ENCODE measurements around the gene PAX9.
"Not testable (repeated sequence)": the region's sequence is repeated elsewhere in the genome, so short reads cannot be mapped to it uniquely, and the experiment has no call there.

Gene PAX9

DNA sequence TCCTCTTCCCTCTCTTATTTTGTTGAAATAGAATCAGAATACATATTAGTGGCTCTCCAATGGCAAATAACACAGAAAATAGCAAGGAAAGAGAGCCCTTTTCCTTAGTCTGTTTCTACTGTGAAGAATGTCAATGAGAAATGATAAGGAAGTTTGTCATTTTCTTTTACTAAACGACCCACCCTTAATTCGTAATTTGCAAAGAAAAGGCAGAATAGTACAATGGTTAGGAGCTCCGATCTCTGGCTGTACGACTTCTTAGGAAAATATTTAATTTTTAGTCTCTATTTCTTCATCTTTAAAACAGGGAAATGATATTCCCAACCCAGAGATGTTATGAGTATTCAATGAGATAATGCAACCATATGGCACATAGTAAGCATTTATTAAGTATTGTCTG is 6.0 kb downstream of the PAX9 start:
- no peak overlapping the region for H3K4me2 ChIP-seq
- TF ChIP-seq Cebpa-rat (IDR thresholded peaks at IDR 0.05), result no peak
- H3K27me3 ChIP-seq, result peaks cover under 1% of the 10 kb centered on the region
- 0 out of 2 replicates have a peak, but pooled peaks cover 6% of the 10 kb centered on the region for H3K4me1 ChIP-seq
- no peak overlapping the region for H3K27ac ChIP-seq
- no peaks in the 10 kb centered on the region for H4K20me1 ChIP-seq
- peaks cover 26% of the 10 kb centered on the region for H3K9me3 ChIP-seq
- H3K36me3 ChIP-seq, result peaks cover 9% of the 10 kb centered on the region; the same call in 1 of the 2 replicates
- no peak overlapping the region for H3K9ac ChIP-seq
- H3K4me3 ChIP-seq, result no peak overlapping the region

DNA sequence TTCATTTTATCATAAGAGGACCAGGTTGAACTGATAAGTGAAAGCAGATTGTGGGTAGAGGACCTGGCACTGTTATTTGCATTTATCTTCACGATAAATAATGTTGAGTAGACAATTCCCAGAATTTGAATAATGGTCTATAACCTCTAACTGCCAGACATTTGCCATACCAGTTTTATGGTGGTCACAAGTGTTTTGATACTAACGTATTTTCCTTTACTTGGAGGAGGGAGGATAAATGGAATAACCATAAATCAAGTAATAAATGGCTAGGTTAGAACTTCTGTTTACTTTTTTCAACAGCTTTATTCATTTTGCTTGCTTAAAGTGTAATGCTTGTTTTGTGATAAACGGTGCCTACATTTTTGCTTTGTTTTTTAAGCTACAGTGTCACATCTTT is 9.5 kb downstream of the PAX9 start:
- H3K4me1 ChIP-seq, result no peaks in the 10 kb centered on the region
- H3K4me2 ChIP-seq, result no peak overlapping the region
- no peak overlapping the region for H3K4me3 ChIP-seq
- no peak for TF ChIP-seq Cebpa-rat (IDR thresholded peaks at IDR 0.05)
- no peak overlapping the region for H3K27ac ChIP-seq
- H3K36me3 ChIP-seq, result peaks cover 7% of the 10 kb centered on the region; the same call in 1 of the 2 replicates
- H3K27me3 ChIP-seq, result no peaks in the 10 kb centered on the region
- no peaks in the 10 kb centered on the region for H4K20me1 ChIP-seq
- H3K9me3 ChIP-seq, result peaks cover 9% of the 10 kb centered on the region
- H3K9ac ChIP-seq, result no peak overlapping the region

DNA sequence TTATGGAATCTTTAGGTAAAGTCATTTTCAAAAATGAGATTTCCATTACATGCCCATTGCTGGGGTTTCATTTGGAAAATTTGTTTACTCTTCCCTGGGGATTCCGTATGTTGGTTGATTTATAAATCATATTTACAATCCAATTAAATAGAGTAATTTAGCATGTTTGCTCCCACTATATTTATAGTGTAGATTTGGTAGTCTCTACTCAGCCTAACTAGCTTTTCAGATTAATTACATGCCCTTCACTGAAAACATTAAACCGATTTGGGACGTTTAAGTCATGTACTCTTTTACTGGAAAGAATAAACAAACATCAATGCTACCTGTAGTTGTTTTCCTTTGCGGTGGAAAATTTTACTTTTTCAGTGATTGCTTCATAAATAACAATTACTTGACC is 10.4 kb downstream of the PAX9 start:
- no peak for TF ChIP-seq Cebpa-rat (IDR thresholded peaks at IDR 0.05)
- Histone ChIP-seq H3K4me3 (no peak overlapping the region), H3K9ac (no peak overlapping the region), H4K20me1 (no peaks in the 10 kb centered on the region), H3K27me3 (no peaks in the 10 kb centered on the region), H3K4me2 (no peak overlapping the region), H3K4me1 (no peaks in the 10 kb centered on the region), H3K36me3 (no peaks in the 10 kb centered on the region), H3K9me3 (no peaks in the 10 kb centered on the region), H3K27ac (no peak overlapping the region)

DNA sequence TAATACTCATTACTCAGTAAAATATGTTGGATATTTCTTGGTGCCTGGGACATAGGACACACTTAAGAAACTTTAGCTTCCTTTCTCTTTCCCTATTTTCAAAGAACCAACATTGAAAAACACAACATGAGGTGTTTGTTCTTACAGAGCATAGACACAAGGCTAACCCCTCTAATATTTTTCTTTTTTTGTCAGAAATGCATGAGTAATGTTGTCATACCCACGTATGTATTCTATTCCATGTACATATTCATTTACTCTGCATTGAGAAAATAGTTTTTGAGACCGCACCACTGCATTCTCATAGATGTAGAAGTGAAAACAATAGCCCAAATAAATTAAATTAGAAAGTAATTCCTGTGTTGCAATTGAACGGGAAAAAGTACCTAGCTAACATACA is 13.0 kb downstream of the PAX9 start:
- Histone ChIP-seq H3K4me3 (no peak overlapping the region), H3K27ac (no peak overlapping the region), H3K4me2 (no peak overlapping the region), H3K9me3 (no peaks in the 10 kb centered on the region), H3K27me3 (no peaks in the 10 kb centered on the region), H3K9ac (no peak overlapping the region), H3K36me3 (no peaks in the 10 kb centered on the region), H3K4me1 (peaks cover 6% of the 10 kb centered on the region; the same call in 1 of the 2 replicates), H4K20me1 (no peaks in the 10 kb centered on the region)
- TF ChIP-seq Cebpa-rat (IDR thresholded peaks at IDR 0.05), result no peak

DNA sequence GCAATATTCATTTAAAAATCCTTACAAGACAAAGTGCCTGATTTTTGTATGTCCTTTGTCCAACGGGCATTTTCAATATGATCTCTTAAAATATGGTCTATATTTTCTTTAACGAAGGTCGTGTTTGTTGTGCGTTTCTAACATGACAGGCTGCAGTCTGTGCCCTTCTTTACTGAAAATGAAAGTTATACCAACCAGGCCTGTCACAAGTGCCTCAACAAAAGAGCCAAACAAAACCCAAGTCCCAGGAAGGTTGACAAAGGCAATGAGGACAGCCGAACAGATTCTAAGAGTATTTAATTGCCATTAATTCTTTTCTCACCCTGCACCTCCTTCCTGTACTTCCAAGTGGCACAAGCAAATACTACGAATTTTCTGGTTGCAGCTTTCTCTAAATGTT is 13.9 kb downstream of the PAX9 start:
- H3K4me3 ChIP-seq, result no peak overlapping the region
- no peak overlapping the region for H3K27ac ChIP-seq
- H3K4me1 ChIP-seq, result peaks cover 6% of the 10 kb centered on the region; the same call in 1 of the 2 replicates
- H3K9me3 ChIP-seq, result no peaks in the 10 kb centered on the region
- no peaks in the 10 kb centered on the region for H4K20me1 ChIP-seq
- H3K27me3 ChIP-seq, result no peaks in the 10 kb centered on the region
- H3K4me2 ChIP-seq, result no peak overlapping the region
- H3K9ac ChIP-seq, result no peak overlapping the region
- no peaks in the 10 kb centered on the region for H3K36me3 ChIP-seq
- TF ChIP-seq Cebpa-rat (IDR thresholded peaks at IDR 0.05), result no peak

DNA sequence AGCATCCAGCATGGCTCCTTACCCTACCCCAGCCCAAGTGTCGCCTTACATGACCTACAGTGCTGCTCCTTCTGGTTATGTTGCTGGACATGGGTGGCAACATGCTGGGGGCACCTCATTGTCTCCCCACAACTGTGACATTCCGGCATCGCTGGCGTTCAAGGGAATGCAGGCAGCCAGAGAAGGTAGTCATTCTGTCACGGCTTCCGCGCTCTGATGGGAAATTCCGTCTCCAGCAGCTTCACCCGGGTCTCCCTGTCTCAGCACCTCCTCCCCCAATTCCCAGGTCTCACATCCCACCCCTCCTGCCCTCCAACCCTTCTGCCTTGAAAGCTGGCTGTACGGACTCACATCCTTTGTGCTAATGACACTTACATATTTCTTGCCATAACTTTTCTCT is 14.6 kb downstream of the PAX9 start:
- H3K9me3 ChIP-seq, result no peaks in the 10 kb centered on the region
- no peak overlapping the region for H3K4me3 ChIP-seq
- H3K27ac ChIP-seq, result no peak overlapping the region
- no peaks in the 10 kb centered on the region for H3K36me3 ChIP-seq
- no peaks in the 10 kb centered on the region for H3K27me3 ChIP-seq
- peaks cover 6% of the 10 kb centered on the region; the same call in 1 of the 2 replicates for H3K4me1 ChIP-seq
- no peak for TF ChIP-seq Cebpa-rat (IDR thresholded peaks at IDR 0.05)
- H4K20me1 ChIP-seq, result no peaks in the 10 kb centered on the region
- H3K4me2 ChIP-seq, result no peak overlapping the region
- no peak overlapping the region for H3K9ac ChIP-seq

DNA sequence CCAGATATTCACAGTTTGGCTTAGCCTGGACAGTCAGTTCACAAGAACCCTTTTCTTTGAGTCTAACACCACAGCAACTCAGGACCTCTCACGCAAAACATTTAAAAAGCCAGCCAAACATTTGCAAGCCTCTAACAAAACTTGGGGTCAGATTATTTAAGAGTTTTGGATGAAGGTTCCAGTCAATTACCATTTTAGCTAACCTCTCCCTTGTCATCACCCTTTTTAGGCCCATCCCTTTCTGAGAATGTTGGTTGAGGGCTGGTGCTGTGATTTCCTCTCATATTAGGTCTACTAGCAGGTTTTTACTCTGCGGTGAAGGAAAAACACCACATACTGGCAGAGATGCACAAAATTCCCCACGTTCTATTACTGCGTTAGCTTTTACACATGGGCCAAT is 20.7 kb downstream of the PAX9 start:
- Histone ChIP-seq H3K4me1 (peaks cover 6% of the 10 kb centered on the region; the same call in 1 of the 2 replicates), H4K20me1 (no peaks in the 10 kb centered on the region), H3K4me2 (no peak overlapping the region), H3K36me3 (no peaks in the 10 kb centered on the region), H3K9ac (no peak overlapping the region), H3K27ac (no peak overlapping the region), H3K9me3 (no peaks in the 10 kb centered on the region), H3K27me3 (no peaks in the 10 kb centered on the region), H3K4me3 (no peak overlapping the region)
- TF ChIP-seq Cebpa-rat (IDR thresholded peaks at IDR 0.05), result no peak

DNA sequence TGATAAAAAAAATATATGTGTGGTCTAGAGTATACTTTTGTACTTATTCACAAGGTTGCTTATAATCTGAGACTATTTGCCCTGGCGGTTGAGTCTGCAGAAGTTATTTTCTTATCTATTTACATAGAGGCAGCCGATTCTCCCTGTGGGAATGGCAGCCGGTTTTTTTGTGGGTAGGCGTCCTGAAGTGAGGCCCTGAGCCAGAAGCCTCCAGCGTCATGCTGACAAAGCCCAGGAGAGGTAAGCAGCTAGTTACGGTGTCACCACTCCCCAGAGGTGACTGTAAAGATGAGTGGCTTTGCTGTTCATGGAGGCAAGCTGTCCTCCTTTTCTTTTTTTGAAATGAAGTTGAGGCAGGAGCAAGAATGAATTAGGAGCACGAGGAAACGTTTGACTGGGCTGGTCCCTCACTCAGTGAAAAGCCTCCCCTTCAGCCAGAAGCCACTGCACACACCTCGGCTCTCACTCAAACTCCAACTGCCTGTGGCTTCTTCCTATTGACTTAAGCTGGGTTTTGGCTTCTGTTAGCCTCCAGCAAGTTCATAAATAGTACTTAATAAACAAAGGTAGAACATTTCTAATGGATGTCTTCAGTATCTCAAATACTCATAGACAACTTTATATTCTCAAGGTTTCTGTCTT is 21.5 kb downstream of the PAX9 start:
- Histone ChIP-seq H3K4me2 (no peak overlapping the region), H3K4me3 (no peak overlapping the region), H4K20me1 (no peaks in the 10 kb centered on the region), H3K27me3 (no peaks in the 10 kb centered on the region), H3K36me3 (no peaks in the 10 kb centered on the region), H3K9me3 (no peaks in the 10 kb centered on the region), H3K9ac (no peak overlapping the region), H3K27ac (no peak overlapping the region), H3K4me1 (peaks cover 1% of the 10 kb centered on the region; the same call in 1 of the 2 replicates)
- no peak for TF ChIP-seq Cebpa-rat (IDR thresholded peaks at IDR 0.05)

DNA sequence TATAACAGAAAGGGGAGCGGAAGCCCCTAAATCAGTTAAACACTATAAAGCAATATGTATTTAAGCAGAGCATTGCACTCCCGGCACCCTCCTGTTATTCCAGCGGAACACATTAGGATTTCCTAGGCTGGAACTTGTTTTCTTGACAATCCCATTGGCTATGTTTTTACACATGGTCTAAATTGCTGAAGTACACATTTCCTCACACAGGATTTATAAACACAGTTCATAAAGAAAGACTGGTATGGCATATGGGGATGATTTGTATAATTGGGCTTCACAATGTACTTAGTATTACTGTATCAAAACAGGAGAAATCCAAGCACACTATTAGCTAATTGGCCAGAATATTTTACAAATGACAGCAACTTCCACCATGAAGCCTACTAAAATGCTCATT is 23.3 kb downstream of the PAX9 start:
- no peaks in the 10 kb centered on the region for H3K27me3 ChIP-seq
- no peaks in the 10 kb centered on the region for H3K36me3 ChIP-seq
- H3K4me3 ChIP-seq, result no peak overlapping the region
- no peaks in the 10 kb centered on the region for H3K9me3 ChIP-seq
- H3K4me1 ChIP-seq, result no peaks in the 10 kb centered on the region
- no peaks in the 10 kb centered on the region for H4K20me1 ChIP-seq
- H3K9ac ChIP-seq, result no peak overlapping the region
- no peak for TF ChIP-seq Cebpa-rat (IDR thresholded peaks at IDR 0.05)
- no peak overlapping the region for H3K27ac ChIP-seq
- no peak overlapping the region for H3K4me2 ChIP-seq

DNA sequence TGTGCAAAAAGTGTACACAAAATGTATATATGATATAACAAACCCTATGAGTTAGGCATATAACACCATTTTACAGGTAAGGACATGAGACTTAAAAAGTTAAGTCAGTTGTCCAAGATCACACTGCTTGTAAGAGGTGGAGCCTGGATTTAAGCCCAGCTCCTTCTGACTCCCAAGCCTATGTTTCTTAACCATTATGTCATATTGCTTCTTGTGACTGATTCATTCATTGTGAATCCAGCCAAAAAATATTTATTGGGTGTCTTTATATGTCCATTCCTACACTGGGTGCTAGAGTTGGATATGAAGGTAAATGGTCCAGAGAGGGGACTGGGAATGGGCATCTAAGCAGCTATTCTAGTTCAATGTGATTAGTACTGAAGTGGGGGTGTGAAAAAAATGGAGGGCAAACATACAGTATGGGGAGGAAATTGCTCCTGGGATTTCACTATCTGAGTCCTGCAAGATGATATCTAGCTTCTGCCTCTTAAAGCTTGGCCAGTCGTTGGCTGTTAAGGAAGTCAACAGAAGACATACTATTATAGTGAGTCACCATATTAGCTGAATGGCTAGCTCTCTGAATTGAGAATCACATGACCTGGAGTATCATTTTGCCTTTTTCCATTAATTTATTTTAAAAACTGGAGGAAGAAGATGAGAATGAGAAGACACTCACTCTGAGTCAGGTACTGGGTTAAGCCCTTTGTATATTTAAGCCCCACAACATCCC is 28.8 kb downstream of the PAX9 start:
- H3K36me3 ChIP-seq, result no peaks in the 10 kb centered on the region
- H3K4me3 ChIP-seq, result no peak overlapping the region
- no peaks in the 10 kb centered on the region for H4K20me1 ChIP-seq
- H3K4me2 ChIP-seq, result no peak overlapping the region
- no peak for TF ChIP-seq Cebpa-rat (IDR thresholded peaks at IDR 0.05)
- H3K4me1 ChIP-seq, result no peaks in the 10 kb centered on the region
- no peak overlapping the region for H3K9ac ChIP-seq
- no peaks in the 10 kb centered on the region for H3K27me3 ChIP-seq
- H3K9me3 ChIP-seq, result no peaks in the 10 kb centered on the region
- H3K27ac ChIP-seq, result no peak overlapping the region

DNA sequence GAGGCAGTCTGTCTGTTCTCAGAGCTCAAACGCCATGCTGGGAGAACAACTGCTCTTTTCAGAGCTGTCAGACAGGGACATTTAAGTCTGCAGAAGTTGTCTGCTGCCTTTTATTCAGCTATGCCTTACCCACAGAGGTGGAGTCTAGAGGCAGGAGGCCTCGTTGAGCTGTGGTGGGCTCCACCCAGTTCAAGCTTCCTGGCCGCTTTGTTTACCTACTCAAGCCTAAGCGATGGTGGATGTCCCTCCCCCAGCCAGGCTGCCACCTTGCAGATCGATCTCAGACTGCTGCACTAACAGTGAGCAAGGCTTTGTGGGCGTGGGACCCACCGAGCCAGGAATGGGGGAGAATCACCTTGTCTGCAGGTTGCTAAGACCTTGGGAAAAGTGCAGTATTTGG is 37.8 kb downstream of the PAX9 start:
- H3K4me3 ChIP-seq, H3K27me3 ChIP-seq, H3K4me1 ChIP-seq, H3K4me2 ChIP-seq, H3K36me3 ChIP-seq, H3K27ac ChIP-seq, H3K9ac ChIP-seq, H4K20me1 ChIP-seq, H3K9me3 ChIP-seq: not testable (repeated sequence)
